OCI-LY3 (cell line): ENCODE measurements around the gene IL1B.

Source experiments
- H2AFZ ChIP-seq: fragments of 200-600, 300-600 bp; shearing (Covaris generic); 2 replicates; pipeline ENCODE4 v1.6.0; 2014; ENCODE audit warnings: antibody characterized with exemption, low read depth, low read length
- H3K27ac ChIP-seq: fragments of 200-600, 300-600 bp; sonication (generic); 2 replicates; pipeline ENCODE4 v1.5.1; 2014; ENCODE audit warnings: mild to moderate bottlenecking, low read length, moderate library complexity, mixed read lengths
- H3K27me3 ChIP-seq: fragments of 200-600, 300-600 bp; sonication (generic); 2 replicates; pipeline ENCODE4 v1.6.1; 2014; ENCODE audit warnings: low read depth, low read length, mixed read lengths
- H3K36me3 ChIP-seq: fragments of 200-600, 300-600 bp; sonication (generic); replicated peaks from 2 replicates; pipeline ENCODE3; 2014; ENCODE audit warnings: low read depth, low read length, mixed read lengths
- H3K4me1 ChIP-seq: fragments of 300-600, 200-600 bp; sonication (generic); 2 replicates; pipeline ENCODE4 v1.6.1; 2014; ENCODE audit warnings: low read length, mixed read lengths
- H3K4me2 ChIP-seq: fragments of 200-600, 300-600 bp; sonication (generic); 2 replicates; pipeline ENCODE4 v1.6.1; 2014; ENCODE audit warnings: low read length, mixed read lengths
- H3K4me3 ChIP-seq: fragments of 300-600, 200-600 bp; sonication (generic); 2 replicates; pipeline ENCODE4 v1.5.1; 2014; ENCODE audit warnings: antibody characterized with exemption, mild to moderate bottlenecking, low read length, moderate library complexity
- H3K79me2 ChIP-seq: fragments of 300-600, 200-600 bp; shearing (Covaris generic); 2 replicates; pipeline ENCODE4 v1.6.1; 2014; ENCODE audit warnings: mild to moderate bottlenecking, low read length, mixed read lengths
- H3K9ac ChIP-seq: fragments of 300-600, 200-600 bp; shearing (Covaris generic); 2 replicates; pipeline ENCODE4 v1.6.0; 2014; ENCODE audit warnings: mild to moderate bottlenecking, low read length, moderate library complexity
- H3K9me3 ChIP-seq: fragments of 200-600, 300-600 bp; shearing (Covaris generic); 2 replicates; pipeline ENCODE4 v1.6.1; 2014; ENCODE audit warnings: low read length, mixed read lengths; ENCODE audit not compliant: insufficient read depth
- H4K20me1 ChIP-seq: fragments of 200-600, 300-600 bp; sonication (generic); 2 replicates; pipeline ENCODE4 v1.6.1; 2016; ENCODE audit warnings: low read length, mixed read lengths; ENCODE audit not compliant: insufficient read depth
- EZH2phosphoT487 ChIP-seq: fragments of 200-600 bp; shearing (Covaris generic); IDR thresholded peaks from 2 replicates; pipeline ENCODE4 v1.6.1; 2018; ENCODE audit warnings: antibody characterized with exemption, mixed run types, low read depth
- TF ChIP-seq, protein P1 (sequence below): fragments of 200-600, 300-600 bp; sonication (generic); IDR thresholded peaks from 2 replicates; pipeline ENCODE4 v1.5.1; 2014; ENCODE audit warnings: antibody characterized with exemption, low read length, low read depth

The IL1B gene

GRCh38 chr2:112790305-112790704 lies 46.3 kb downstream of the IL1B start:
- H3K36me3 ChIP-seq: no peaks in the 10 kb centered on the region
- peaks cover 26% of the 10 kb centered on the region for H3K4me1 ChIP-seq
- H3K27ac ChIP-seq: no peak overlapping the region
- no peaks in the 10 kb centered on the region for H4K20me1 ChIP-seq
- no peaks in the 10 kb centered on the region for H3K27me3 ChIP-seq
- no peaks in the 10 kb centered on the region for H3K9me3 ChIP-seq
- H2AFZ ChIP-seq: no peak overlapping the region
- H3K4me3 ChIP-seq: no peak overlapping the region
- no peak overlapping the region for H3K9ac ChIP-seq
- no peak overlapping the region for H3K4me2 ChIP-seq
- no peak for TF ChIP-seq EZH2phosphoT487
- TF ChIP-seq, protein P1, sequence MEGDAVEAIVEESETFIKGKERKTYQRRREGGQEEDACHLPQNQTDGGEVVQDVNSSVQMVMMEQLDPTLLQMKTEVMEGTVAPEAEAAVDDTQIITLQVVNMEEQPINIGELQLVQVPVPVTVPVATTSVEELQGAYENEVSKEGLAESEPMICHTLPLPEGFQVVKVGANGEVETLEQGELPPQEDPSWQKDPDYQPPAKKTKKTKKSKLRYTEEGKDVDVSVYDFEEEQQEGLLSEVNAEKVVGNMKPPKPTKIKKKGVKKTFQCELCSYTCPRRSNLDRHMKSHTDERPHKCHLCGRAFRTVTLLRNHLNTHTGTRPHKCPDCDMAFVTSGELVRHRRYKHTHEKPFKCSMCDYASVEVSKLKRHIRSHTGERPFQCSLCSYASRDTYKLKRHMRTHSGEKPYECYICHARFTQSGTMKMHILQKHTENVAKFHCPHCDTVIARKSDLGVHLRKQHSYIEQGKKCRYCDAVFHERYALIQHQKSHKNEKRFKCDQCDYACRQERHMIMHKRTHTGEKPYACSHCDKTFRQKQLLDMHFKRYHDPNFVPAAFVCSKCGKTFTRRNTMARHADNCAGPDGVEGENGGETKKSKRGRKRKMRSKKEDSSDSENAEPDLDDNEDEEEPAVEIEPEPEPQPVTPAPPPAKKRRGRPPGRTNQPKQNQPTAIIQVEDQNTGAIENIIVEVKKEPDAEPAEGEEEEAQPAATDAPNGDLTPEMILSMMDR: no peak
- H3K79me2 ChIP-seq: no peaks in the 10 kb centered on the region

DNA sequence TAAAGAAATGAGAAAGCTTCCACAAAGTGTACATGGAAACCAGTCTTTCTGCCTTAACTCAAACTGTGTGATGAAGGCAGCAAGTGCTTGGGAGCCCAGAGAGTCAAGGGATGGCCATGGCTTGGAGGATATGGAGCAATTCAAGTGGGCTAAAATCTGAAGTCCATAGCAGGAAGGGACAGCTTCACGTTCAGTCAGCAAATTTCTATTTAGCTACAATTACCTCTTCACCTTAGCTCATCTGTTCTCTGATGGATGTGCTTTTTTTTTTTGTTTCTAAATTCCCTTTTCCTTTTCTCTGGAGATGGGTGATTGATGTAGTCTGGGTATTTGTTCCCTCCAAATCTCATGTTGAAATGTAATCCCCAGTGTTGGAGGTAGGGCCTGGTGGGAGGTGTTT lies 47.4 kb downstream of the IL1B start:
- H4K20me1 ChIP-seq: no peaks in the 10 kb centered on the region
- no peaks in the 10 kb centered on the region for H3K79me2 ChIP-seq
- H3K36me3 ChIP-seq: no peaks in the 10 kb centered on the region
- H3K9me3 ChIP-seq: no peaks in the 10 kb centered on the region
- no peak overlapping the region for H3K4me3 ChIP-seq
- no peaks in the 10 kb centered on the region for H3K27me3 ChIP-seq
- H3K27ac ChIP-seq: no peak overlapping the region
- H3K4me2 ChIP-seq: no peak overlapping the region
- TF ChIP-seq EZH2phosphoT487: no peak
- TF ChIP-seq, protein P1: no peak
- H3K4me1 ChIP-seq: peaks cover 26% of the 10 kb centered on the region
- H2AFZ ChIP-seq: no peak overlapping the region
- no peak overlapping the region for H3K9ac ChIP-seq

DNA sequence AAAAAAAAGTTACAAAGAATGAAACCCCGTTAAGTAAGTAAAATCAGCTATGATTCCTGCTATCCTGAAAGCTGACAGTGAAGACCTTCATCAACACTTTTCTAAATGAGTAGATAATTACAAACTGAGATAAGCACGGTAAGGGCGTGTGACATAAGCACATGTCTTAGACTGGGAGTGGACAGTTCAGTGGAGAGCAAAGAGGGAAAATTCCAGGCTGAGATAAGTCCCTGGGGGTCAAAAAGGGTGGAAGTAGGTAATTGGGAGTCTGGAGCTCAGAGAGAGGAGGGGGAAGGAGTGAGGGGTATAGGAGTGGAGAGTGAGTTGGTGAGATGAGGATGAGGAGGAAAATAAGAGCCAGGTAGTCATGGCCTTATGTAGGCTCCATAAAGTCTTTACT lies 47.9 kb downstream of the IL1B start:
- Histone ChIP-seq H3K36me3 (no peaks in the 10 kb centered on the region), H3K9me3 (no peaks in the 10 kb centered on the region), H3K9ac (no peak overlapping the region), H4K20me1 (no peaks in the 10 kb centered on the region), H2AFZ (no peak overlapping the region), H3K79me2 (no peaks in the 10 kb centered on the region), H3K4me1 (peaks cover 26% of the 10 kb centered on the region), H3K27me3 (no peaks in the 10 kb centered on the region), H3K4me3 (no peak overlapping the region), H3K4me2 (no peak overlapping the region), H3K27ac (no peak overlapping the region)
- TF ChIP-seq, protein P1: no peak
- no peak for TF ChIP-seq EZH2phosphoT487

- Histone ChIP-seq H2AFZ (no peak overlapping the region), H3K36me3 (no peaks in the 10 kb centered on the region), H3K4me2 (no peak overlapping the region), H3K9me3 (no peaks in the 10 kb centered on the region), H3K4me3 (no peak overlapping the region), H4K20me1 (no peaks in the 10 kb centered on the region), H3K27me3 (no peaks in the 10 kb centered on the region), H3K79me2 (no peaks in the 10 kb centered on the region), H3K4me1 (peaks cover 26% of the 10 kb centered on the region), H3K9ac (no peak overlapping the region), H3K27ac (no peak overlapping the region)
- TF ChIP-seq EZH2phosphoT487: no peak
- TF ChIP-seq, protein P1: no peak
These were observed 48.7 kb downstream of the IL1B start for GRCh38 chr2:112787729-112788393.
